NCI-H2081 (cell line): ENCODE measurements around the gene TMEM74B.
"Not testable (repeated sequence)": the region's sequence is repeated elsewhere in the genome, so short reads cannot be mapped to it uniquely, and the experiment has no call there.

Source experiments
- DNase-seq, 2 experiments: peaks; one replicate each; lab custom pipeline; 2025; lab: John Stamatoyannopoulos, UW

TMEM74B gene

DNA sequence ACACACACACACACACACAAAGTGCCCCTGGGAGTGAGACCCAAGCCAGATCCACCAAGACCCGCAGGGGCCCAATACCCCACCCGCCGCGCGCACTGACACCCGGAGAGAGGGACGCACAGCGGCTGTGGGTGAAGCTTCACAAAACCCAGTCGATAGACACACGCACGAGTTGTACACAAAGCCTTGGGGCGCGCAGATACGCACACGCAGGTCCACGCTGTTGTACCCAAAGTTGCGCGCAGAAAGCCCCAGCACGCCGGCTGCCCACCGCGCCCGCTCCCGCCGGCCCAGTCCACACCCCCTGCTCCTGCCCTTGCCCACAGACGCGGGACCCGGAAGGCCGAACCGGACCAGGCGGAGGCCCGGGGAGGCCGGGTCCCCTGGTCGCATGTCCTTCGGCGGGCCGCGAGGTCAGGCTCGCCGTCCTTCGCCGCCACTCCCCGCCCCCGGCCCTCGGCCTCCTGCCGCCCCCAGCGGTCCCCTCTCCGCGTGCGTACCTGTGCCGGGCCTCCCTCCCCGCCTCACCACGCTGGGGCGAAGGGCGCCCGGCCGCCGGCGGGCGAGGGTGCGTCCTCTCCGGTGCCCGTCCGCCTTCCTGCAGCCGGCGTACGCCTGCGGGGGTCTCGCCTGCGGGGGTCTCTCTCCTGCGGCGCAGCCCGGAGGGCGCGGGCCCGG lies at the start of gene TMEM74B:
TSS of gene TMEM74B (minus strand) at position 344 of the 678 bp plus-strand sequence. CDS start 1,180 bp downstream, outside the sequence.
- no peak for DNase-seq

DNA sequence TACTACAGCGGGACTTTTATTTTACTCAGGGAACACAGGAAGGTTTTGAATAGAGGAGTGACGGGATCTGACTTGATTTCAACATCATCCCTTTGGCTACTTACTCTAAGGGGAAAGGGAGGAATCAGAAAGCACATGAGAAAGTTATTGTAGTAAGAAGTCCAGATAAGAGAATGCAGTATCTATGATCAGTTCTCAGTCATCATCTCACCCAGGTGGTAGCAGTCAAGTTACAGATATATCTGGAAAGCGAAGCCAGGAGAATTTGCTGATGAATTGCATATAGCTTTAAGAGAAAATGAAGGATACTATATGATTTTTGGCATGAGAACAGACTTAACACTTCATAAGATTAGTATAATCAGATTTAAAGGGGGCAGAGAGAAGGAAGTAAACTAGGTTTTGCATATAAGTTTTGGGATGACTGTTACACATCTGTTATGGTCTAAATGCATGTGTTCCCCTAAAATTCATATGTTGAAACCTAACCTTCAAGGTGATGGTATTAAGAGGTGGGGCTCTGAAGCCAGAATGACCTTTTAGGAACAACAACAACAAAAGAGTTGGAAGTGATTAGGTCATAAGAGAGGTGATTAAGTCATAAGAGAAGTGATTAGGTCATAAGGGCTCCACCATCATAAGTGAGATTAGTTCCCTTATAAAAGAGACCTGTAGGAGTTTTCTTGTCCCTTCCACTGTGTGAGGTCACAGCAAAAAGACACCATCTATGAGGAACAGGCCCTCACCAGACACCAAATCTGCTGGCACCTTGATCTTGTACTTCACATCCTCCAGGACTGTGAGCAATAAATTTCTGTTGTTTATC lies 47.7 kb upstream of the TMEM74B start:
- DNase-seq: no peak

GRCh38 chr20:1229541-1229940 lies 44.8 kb upstream of the TMEM74B start:
- no peak for DNase-seq

DNA sequence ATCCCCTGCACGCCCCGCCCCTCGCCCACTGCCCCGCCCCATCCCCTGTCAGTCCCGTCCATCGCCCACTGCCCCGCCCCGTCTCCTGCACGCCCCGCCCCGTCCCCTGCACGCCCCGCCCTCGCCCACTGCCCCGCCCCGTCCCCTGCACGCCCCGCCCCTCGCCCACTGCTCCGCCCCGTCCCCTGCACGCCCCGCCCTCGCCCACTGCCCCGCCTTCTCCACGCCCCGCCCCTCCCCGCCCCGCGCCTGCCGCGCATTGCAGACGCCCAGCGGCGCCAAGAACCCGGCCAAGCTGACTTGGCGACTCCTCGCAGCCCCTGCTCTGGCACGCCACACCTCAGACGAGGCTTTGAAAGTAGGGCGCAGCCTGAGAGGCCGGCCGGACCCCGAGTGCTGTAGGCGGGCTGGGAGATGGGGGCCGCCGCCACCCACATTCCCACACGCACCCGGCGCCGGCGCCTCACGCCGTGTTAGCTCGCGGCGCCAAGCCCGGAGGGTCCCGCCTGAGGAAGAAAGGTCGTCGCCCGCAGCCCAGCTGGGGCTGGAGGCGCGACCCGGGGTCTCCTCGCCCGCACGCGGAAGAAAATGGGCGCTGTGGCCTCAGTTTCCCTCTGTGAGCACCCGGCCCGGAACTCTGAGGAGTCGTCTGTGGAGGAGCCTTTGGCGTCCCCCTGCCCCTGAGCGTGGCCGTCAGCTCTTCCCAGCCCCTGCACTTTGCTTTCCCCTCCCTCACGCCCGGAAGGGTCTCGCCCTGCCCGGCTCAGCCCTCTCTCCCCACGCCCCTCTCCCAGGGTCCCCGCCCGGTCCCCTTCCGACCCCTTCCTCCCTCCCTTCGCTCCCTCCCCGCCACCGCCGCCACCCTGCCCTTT lies 41.2 kb upstream of the TMEM74B start, which contains the start of gene RAD21L1:
TSS of gene RAD21L1 (plus strand) at position 262 of the 872 bp plus-strand sequence. CDS start 2,410 bp downstream, outside the sequence.
- peak in 1 of 2 experiments; percentile 71 for DNase-seq

GRCh38 chr20:1225263-1225782 lies 40.5 kb upstream of the TMEM74B start:
- peak in 1 of 2 experiments; percentile 36 for DNase-seq

DNA sequence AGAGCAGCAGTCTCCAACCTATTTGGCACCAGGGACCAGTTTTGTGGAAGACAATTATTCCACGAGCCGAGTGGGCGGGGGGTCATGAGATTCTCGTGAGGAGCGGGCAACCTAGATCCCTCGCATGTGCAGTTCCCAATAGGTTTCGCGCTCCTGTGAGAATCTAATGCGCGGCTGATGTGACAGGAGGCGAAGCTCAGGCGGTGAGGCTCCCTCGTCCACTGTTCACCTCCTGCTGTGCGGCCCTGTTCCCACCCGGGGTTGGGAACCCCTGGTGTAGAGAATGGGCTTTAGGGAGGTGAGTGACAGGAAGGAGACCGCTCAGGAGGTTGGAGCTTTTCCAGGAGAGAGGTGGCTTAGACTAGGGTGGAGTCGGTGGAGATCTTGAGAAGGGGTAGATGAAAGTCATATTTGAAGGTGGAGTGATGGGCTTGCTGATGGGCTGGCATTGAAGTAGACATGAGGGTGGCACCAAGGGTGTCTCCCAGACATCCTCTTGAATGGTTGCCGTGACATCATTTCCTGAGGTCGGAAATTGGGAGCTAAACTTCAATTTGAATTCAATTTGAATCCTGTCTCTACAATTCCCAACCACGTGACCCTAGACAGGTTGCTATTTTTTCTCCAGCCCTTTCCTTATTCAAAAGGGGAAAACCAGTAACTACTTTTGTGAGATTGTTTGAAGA lies 39.6 kb upstream of the TMEM74B start:
- DNase-seq: no peak

GRCh38 chr20:1222750-1223149 lies 38.0 kb upstream of the TMEM74B start:
- not testable (repeated sequence) for DNase-seq

DNA sequence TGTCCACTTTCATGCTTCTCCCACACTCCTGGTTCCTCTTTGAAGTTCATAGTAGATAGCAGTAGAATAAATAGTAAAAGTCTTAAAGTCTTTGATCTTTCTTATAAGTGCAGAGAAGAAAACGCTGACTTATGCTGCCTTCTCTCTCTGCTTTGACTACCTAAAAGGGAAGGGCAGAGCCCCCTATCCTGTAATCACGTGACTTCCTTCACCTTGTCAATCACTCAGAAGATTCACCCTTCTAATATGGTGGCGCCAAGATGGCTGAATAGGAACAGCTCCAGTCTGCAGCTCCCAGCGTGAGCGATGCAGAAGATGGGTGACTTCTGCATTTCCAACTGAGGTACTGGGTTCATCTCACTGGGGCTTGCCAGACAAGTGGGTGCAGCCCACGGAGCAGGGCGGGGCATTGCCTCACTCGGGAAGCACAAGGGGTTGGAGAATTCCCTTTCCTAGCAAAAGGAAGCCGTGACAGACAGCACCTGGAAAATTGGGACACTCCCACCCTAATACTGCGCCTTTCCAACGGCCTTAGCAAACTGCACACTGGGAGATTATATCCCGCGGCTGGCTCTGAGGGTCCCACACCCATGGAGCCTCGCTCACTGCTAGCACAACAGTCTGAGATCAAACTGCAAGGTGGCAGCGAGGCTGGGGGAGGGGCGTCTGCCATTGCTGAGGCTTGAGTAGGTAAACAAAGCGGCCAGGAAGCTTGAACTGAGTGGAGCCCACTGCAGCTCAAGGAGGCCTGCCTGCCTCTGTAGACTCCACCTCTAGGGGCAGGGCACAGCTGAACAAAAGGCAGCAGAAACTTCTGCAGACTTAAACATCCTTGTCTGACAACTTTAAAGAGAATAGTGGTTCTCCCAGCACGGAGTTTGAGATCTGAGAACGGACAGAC lies 32.0 kb upstream of the TMEM74B start:
- DNase-seq: not testable (repeated sequence)

DNA sequence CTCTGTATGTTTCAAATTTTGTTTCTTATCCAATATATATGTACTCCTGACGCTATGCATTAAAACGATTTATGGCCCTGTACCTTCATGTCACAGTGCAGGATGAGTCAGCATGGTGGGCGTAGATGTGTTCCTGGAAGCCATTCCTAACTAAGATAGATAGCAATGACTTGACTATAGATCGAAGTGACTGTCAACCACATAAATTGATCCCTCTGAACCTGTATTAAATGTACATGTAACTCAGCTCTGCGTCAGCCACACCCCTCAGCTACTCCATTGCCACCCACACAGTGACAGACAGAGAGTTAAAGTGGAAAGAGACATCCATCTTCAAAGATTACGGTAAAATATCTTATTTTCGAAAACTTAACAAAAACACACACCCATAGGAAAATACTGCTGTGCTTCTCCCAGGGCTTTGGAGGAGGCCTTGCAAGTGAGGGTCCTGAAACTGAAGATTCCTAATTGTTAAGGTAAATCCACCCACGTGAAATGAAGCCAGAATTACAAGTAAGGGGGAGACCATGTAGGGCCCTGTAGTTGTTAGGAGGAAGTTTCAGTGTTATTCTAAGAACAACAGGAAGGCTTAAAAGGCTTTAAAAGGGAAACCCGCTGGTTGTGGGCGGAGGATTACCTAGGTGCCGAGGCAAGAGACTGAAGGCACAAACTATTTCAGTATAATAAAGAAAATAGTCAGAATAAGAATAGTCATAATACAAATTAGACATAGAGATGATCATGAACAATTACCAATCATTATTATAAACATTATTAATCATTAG lies 30.8 kb upstream of the TMEM74B start:
- DNase-seq: no peak

DNA sequence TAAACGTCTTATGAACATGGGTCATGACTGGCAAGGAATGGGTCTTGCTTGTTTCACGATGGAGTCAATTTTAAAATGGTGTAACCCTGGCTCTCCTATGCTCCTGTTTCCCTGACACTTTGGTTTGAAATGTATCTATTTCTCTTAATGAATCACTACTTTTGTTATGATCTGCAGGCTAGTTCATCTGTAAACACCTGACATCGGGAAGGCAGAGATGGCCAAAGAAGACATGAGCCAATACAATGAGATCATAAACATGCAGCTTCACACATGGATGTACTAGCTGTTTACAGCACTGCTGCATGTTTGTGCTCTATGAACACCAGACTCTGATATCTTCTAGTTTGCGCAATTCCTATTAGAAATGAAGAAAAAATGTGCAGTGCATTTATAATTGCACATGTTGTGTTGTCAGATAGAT lies 30.1 kb upstream of the TMEM74B start:
- DNase-seq: no peak

DNA sequence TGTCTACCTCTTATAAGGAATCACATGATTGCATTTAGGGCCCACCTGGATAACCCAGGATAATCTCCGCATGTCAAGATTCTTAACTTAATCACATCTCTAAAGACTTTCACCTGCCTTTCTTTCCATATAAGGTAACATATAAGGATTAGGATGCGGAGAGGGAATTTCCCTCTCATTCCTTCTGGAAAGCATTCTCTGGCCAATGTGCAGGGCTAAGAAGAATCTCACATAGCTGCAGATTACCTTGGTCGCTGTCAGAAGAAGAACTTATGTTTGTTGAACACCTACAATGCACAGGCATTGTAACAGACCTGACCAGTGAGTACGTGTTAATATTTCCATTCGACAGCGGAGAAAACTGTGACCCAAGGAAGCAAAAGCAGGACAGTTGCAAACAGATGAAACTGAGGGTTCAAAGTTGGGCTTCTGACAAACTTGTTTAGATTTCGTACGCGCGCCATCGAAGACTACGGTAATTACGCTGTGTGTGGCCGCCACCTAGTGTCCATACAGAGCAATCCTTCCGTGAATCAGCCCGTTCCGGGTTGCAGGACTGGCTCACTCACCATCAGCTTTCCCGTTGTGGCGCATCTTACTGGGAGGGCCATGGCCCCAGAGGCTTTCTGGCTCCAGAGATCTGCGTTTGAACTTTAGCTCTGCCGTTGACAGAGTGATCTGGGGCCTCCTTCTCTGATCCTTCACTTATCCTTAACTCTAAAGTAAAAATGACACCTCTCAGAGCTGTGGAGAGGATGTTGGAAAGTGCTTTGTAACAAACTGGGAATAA lies 28.0 kb upstream of the TMEM74B start:
- peak; percentile 58 to 66 for DNase-seq

- no peak for DNase-seq
Measured at GRCh38 chr20:1212023-1212422, 27.2 kb upstream of the TMEM74B start.

- DNase-seq: no peak
Measured at GRCh38 chr20:1210501-1210900, 25.7 kb upstream of the TMEM74B start.

DNA sequence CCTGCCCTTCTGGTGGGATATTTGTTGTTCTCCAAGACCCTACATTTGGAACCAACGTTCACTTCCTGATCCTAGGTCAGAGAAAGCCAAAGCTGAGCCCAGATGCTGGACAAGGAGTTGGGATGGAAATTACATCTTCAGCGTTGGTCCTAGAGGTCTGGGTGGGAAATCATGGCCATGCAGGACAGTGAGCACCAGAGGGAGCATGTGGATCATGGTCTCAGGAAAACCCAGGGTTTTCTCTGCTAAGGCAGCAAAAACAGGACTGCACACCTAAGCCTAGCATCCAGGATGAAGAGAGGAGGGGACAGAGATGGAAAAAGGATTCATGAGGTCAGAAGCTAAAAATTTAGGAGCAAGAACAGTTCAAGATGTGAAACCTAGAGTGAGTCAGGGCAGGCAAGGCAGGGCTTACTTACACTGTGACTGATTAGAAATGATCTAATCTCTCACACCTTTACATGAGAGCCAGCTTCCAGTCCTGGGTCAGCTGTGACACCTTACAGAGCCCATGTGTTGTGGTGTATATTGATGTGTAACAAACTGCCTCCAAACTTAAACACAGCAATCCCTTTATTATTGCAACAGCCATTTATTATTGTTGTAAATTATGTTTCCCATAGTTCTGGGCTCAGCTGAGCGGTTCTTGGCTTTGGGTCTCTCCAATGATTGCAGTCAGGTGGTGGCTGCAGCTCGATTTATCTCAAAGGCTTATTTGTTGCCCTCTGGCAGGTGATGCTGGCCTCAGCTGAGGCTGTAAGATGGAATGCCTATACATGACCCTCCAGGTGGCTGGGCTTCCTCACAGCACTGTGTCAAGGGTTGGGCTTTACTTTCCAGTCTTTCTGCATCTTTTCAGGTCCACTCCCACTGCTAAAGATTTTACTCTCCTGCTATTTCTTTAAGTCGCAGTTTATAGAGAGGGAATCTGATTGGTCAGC lies 24.9 kb upstream of the TMEM74B start:
- DNase-seq: peak in 1 of 2 experiments; percentile 7

- no peak for DNase-seq
Measured at GRCh38 chr20:1207293-1207878, 22.6 kb upstream of the TMEM74B start.

- DNase-seq: no peak
Measured at GRCh38 chr20:1206366-1207148, 21.8 kb upstream of the TMEM74B start.
